T47D (cell line): Measurements from ENCODE around the gene IQSEC1.
A peak's percentile ranks its signal among the peaks of the same experiment; 100 is the strongest.

Experiments used
- DNase-seq, 2 experiments: peaks; one replicate each; pipeline versions ENCODE4 v3.0.0 to v3.0.0-alpha.2; 2011 to 2012; ENCODE audit warnings: low read depth in 1 of 2, low spot score in 1 of 2
- JUND ChIP-seq: IDR thresholded peaks from 2 replicates; pipeline ENCODE4 v1.6.1; 2012; ENCODE audit warnings: low read depth
- in situ Hi-C: cut with HindIII; loops from 2 replicates; pipeline ENCODE4 v1.10.0; 2016; ENCODE audit warnings: low sequenced_read_pairs, low pct_unique_long_range_greater_than_20kb

The IQSEC1 gene

GRCh38 chr3:13104511-13104910 is 31.3 kb upstream of the IQSEC1 start:
- DNase-seq, result no peak
- in situ Hi-C loops, result no loop called here
- no peak for TF ChIP-seq JUND

GRCh38 chr3:13103416-13104058 is 30.3 kb upstream of the IQSEC1 start:
- TF ChIP-seq JUND, result no peak
- in situ Hi-C loops, result no loop called here
- no peak for DNase-seq

- in situ Hi-C loops, result no loop called here
Observed at GRCh38 chr3:13102386-13103345, 29.4 kb upstream of the IQSEC1 start.

GRCh38 chr3:13099707-13100106 is 26.5 kb upstream of the IQSEC1 start:
- no peak for TF ChIP-seq JUND
- no peak for DNase-seq
- in situ Hi-C loops, result no loop called here

More at GRCh38 chr3:13102386-13103345, 29.4 kb upstream of the IQSEC1 start:
- no peak for TF ChIP-seq JUND
- no peak for DNase-seq

GRCh38 chr3:13098192-13098988 is 25.2 kb upstream of the IQSEC1 start:
- in situ Hi-C loops, result no loop called here
- no peak for DNase-seq
- TF ChIP-seq JUND, result no peak

- DNase-seq, result no peak
- no peak for TF ChIP-seq JUND
- in situ Hi-C loops, result no loop called here
Observed at GRCh38 chr3:13096356-13096755, 23.1 kb upstream of the IQSEC1 start.

GRCh38 chr3:13095408-13095937 is 22.2 kb upstream of the IQSEC1 start:
- in situ Hi-C loops, result no loop called here
- TF ChIP-seq JUND, result no peak
- no peak for DNase-seq

GRCh38 chr3:13093687-13094086 is 20.5 kb upstream of the IQSEC1 start:
- peak in 1 of 2 experiments; percentile 37 for DNase-seq
- no peak for TF ChIP-seq JUND
- in situ Hi-C loops, result no loop called here

GRCh38 chr3:13092621-13093617 is 19.7 kb upstream of the IQSEC1 start:
- no peak for TF ChIP-seq JUND
- in situ Hi-C loops, result no loop called here
- DNase-seq, result no peak

GRCh38 chr3:13091898-13092611 is 18.8 kb upstream of the IQSEC1 start:
- in situ Hi-C loops, result no loop called here
- TF ChIP-seq JUND, result no peak
- peak; percentile 87 to 92 for DNase-seq
